Testis (tissue), 3 donors: ENCODE results near the gene FHDC1. TPM values are rescaled to one million over a fixed set of nuclear protein-coding genes. Genes with fewer than 3 reads are reported as not detected.

Source experiments
- DNase-seq: peaks from one replicate; pipeline ENCODE4 v3.0.0-alpha.2; 2019
- H3K27ac ChIP-seq, 2 donors: fragments of 200-600 bp; sonication (generic); one replicate each; pipeline ENCODE4 v1.5.1; 2019
- H3K27me3 ChIP-seq: fragments of 200-600 bp; sonication (generic); one replicate; pipeline ENCODE4 v1.5.1; 2019
- H3K36me3 ChIP-seq: fragments of 200-600 bp; sonication (generic); one replicate; pipeline ENCODE4 v1.5.1; 2017; ENCODE audit warnings: low read depth; ENCODE audit errors: missing control alignments
- H3K4me1 ChIP-seq: fragments of 200-600 bp; sonication (generic); one replicate; pipeline ENCODE4 v1.5.1; 2019
- H3K4me3 ChIP-seq, 2 donors: fragments of 200-600 bp; sonication (generic); one replicate each; pipeline ENCODE4 v1.5.1; 2017 to 2019
- H3K9me3 ChIP-seq: fragments of 200-600 bp; sonication (generic); one replicate; pipeline ENCODE4 v1.5.1; 2017
- CTCF ChIP-seq, 3 experiments: fragments of 450-650 bp in 2 of 3; fragments of 200-600 bp in 1 of 3; sonication (generic) in 1 of 3; IDR thresholded peaks; one replicate each; pipeline ENCODE4 v1.5.1; 2016 to 2019; ENCODE audit warnings: antibody characterized with exemption in 3 of 3, mild to moderate bottlenecking in 2 of 3, moderate library complexity in 1 of 3
- POLR2A ChIP-seq: fragments of 450-650 bp; IDR thresholded peaks from one replicate; pipeline ENCODE4 v1.6.1; 2017; ENCODE audit warnings: antibody characterized with exemption, mild to moderate bottlenecking, moderate library complexity
- WGBS, 2 donors: methylation state at CpG; one replicate each; pipeline ENCODE4 v1.1.5; 2018; 5-methylcytosine and 5-hydroxymethylcytosine counted together
- intact Hi-C: fragments of 100-400 bp; cut with DNase I; formaldehyde crosslinking; loops from one replicate; pipeline ENCODE4 v1.15.1; 2023; ENCODE audit warnings: low total_unique reads
- polyA plus RNA-seq: library from polyadenylated mRNA; stranded (reverse); fragments of 350-450 nt; fragmentation: Illumina TruSeq; extraction: RNeasy Lipid Tissue Mini Kit (QIAGEN cat#74804); gene quantifications from one replicate; pipeline ENCODE4 v1.2.3, GENCODE V29; 2014; ENCODE audit warnings: low read depth, low replicate concordance; ENCODE audit not compliant: insufficient read depth
- total RNA-seq, 2 donors: library from RNA; depleted of rRNA; stranded (reverse); fragments of >200 nt; gene quantifications; one replicate each; pipeline ENCODE4 v1.2.3, GENCODE V29; 2016

FHDC1 gene
- total and polyA plus RNA-seq, 3 donors from 2014 or later, result 2.9 to 4.2 (median 3.8) TPM

DNA sequence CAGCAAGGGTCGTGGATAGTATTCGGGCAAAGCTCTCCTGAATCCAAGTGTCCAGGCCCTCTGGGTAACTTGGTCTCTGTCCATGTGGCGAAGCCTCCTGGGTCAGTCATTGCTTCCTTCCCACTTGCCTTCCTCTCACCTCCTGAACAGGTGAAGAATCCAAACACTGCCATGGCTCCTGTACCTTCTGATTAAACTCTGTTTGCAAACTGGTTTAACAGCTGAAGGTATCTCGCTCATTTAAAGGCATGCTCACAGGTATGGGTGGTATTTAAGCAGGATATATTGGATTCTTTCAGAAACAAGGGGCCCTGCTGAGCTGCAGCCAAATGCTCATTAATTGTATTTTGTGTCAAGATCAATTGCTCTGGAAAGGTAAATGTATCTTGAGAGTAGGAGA, 28.2 kb downstream of the FHDC1 start:
- Histone ChIP-seq H3K4me3 (no peak overlapping the region), H3K27me3 (no peaks in the 10 kb centered on the region), H3K36me3 (no peaks in the 10 kb centered on the region), H3K9me3 (no peaks in the 10 kb centered on the region), H3K4me1 (no peaks in the 10 kb centered on the region), H3K27ac (no peak overlapping the region)
- TF ChIP-seq POLR2A, result no peak
- no peak for TF ChIP-seq CTCF (IDR thresholded peaks at IDR 0.05)
- intact Hi-C loops, result no loop called here
- no peak for DNase-seq
- WGBS, 2 donors, result 96 to 97% methylated on average over 4 of the region's 4 CpGs

- no peak for TF ChIP-seq CTCF (IDR thresholded peaks at IDR 0.05)
- no peak for TF ChIP-seq POLR2A
- H3K4me3 ChIP-seq, result no peak overlapping the region
- no peaks in the 10 kb centered on the region for H3K4me1 ChIP-seq
- H3K27me3 ChIP-seq, result no peaks in the 10 kb centered on the region
- H3K9me3 ChIP-seq, result no peaks in the 10 kb centered on the region
- WGBS, 2 donors, result 98 to 99% methylated on average over 4 of the region's 4 CpGs
- intact Hi-C loops, result no loop called here
- H3K36me3 ChIP-seq, result no peaks in the 10 kb centered on the region
- H3K27ac ChIP-seq, result no peak overlapping the region
- DNase-seq, result no peak
Observed at GRCh38 chr4:152965611-152966010, 29.5 kb downstream of the FHDC1 start.

GRCh38 chr4:152967907-152968306, 31.8 kb downstream of the FHDC1 start:
- H3K27ac ChIP-seq, result no peak overlapping the region
- intact Hi-C loops, result no loop called here

GRCh38 chr4:152968806-152969394, 32.8 kb downstream of the FHDC1 start:
- Histone ChIP-seq H3K27ac (no peak overlapping the region), H3K36me3 (no peaks in the 10 kb centered on the region), H3K4me1 (peaks cover 9% of the 10 kb centered on the region), H3K27me3 (no peaks in the 10 kb centered on the region), H3K4me3 (no peak overlapping the region), H3K9me3 (no peaks in the 10 kb centered on the region)
- no peak for TF ChIP-seq POLR2A
- no peak for TF ChIP-seq CTCF (IDR thresholded peaks at IDR 0.05)
- no peak for DNase-seq
- 59 to 64% methylated on average over 9 of the region's 9 CpGs for WGBS, 2 donors
- intact Hi-C loops, result no loop called here

More at GRCh38 chr4:152967907-152968306, 31.8 kb downstream of the FHDC1 start:
- 67 to 80% methylated on average over 3 of the region's 3 CpGs for WGBS, 2 donors
- H3K4me1 ChIP-seq, result no peaks in the 10 kb centered on the region
- H3K4me3 ChIP-seq, result no peak overlapping the region
- H3K9me3 ChIP-seq, result no peaks in the 10 kb centered on the region
- H3K27me3 ChIP-seq, result no peaks in the 10 kb centered on the region
- DNase-seq, result no peak
- H3K36me3 ChIP-seq, result no peaks in the 10 kb centered on the region
- TF ChIP-seq CTCF (IDR thresholded peaks at IDR 0.05) (no peak), POLR2A (no peak)
